Stromal cell of bone marrow (primary cell): ENCODE measurements around the gene CTNNA3.

Experiments used
- DNase-seq: peaks from one replicate; pipeline ENCODE4 v3.0.0-alpha.2; 2012; ENCODE audit warnings: low read depth

Gene CTNNA3

DNA sequence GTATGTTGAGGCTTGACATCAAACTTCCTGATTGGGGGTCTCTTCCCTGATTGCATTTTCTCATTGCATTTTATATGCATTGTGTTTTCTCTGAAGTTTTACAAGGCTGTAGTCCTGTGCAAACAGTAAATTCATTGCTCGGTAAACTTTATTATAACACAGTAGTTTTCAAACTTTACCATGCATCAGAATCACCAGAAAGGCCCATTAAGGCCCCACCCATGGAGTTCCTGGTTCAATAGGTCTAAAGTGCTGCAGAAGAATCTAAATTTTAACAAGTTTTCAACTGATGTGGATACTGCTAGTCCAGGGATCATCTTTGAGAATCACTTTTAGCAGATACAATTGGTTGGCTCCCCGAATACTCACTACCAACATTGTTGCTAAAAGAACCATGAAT is 1404.9 kb downstream of the CTNNA3 start:
- DNase-seq = no peak

DNA sequence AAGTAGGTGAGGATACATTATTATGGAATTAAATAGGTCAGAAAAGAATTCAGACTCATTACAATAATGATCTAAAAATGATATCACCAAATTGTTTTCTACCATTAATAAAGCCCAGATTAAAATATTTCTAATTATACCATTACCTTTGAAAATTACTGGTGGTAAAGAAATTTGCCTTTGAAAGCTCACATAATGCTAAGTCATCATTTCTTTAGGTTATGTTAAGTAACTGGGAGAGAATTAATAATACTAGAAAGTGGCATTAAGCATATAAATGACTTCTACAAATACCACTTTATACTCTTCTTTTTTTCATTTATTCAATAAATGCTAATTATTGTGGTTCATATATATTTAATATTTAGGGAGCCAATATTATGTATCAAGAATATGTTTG is 1411.4 kb downstream of the CTNNA3 start:
- no peak for DNase-seq

GRCh38 chr10:66283874-66284464 is 1412.0 kb downstream of the CTNNA3 start:
- no peak for DNase-seq

GRCh38 chr10:66283064-66283463 is 1412.9 kb downstream of the CTNNA3 start:
- no peak for DNase-seq

DNA sequence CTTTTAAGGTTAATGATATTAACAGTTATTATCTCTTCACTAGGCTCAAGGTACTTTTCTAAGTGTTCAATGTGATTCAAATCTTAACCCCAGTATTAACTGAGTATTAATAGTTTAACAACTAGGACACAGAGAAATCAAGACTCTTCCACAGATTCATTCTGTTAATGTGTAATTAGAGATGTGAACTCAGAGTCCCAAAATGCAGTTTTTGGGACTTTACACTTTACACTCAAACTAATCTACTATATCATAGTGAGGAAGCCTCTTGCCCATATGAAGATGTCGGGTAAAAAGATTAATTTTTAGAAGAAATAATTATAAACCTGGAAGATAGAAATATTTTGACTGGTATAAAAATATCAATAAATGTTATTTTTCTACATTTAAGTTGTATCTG is 1414.7 kb downstream of the CTNNA3 start:
- DNase-seq = no peak

GRCh38 chr10:66277481-66277880 is 1418.5 kb downstream of the CTNNA3 start:
- DNase-seq = no peak

DNA sequence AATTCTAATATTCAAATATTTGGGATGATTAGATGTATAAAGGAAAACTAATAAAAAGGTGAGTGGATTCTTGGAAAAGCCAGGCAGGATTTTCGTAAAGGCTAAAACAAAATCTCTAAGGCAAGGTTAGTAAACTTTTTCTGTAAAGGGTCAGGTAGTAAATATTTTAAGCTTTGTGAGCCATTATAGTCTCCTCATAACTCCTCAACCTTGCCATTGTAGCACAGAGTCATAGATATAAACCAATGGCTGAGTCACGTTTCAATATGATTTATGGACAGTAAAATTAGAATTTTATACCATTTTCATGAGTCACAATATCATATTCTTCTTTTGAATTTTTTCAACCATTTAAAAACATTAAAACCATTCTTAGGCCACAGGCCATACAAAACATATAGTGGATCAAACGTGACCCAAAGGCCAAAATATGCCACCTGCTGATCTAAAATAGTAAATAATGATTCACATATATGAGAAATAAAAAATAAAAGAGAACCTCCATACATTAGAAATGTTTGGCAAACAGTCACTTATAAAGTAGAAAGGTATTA is 1422.0 kb downstream of the CTNNA3 start:
- DNase-seq = no peak

DNA sequence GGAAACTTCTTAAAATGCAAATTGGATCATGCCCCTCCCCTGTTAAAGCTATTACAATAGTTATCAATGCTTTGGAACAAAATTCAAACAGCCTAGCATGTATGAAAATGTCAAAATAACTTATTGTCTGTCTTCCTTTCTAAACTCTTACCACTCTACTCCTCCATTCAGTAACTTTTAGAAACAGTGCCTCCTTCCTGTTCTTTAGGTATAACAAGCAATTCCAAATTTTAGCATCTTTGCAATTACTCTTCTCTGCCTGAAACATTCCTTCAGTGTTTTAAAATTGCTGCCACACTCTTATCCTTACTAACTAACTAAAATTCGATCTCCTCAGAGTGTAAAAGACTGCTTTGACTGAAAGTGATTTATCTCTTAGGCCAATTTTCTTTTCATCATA is 1430.6 kb downstream of the CTNNA3 start:
- no peak for DNase-seq

DNA sequence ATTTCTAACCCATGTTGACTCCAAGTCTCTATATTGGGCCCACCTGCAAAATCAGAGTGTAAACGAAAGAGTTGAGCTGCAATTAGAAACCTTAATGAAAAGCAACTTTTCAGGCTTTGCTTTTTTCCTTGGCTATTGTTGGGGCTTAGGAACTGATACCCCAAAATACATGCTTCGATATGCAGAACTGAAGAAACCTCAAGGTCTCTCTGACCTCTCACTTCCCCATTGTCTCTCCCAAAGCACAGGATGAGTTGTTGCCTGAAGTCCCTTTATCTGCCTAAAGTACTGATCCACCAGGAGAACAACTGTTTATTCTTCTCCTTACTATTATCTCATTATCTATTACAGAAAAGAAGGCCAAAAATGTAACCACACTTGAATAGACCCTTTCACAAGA is 1436.2 kb downstream of the CTNNA3 start:
- no peak for DNase-seq

DNA sequence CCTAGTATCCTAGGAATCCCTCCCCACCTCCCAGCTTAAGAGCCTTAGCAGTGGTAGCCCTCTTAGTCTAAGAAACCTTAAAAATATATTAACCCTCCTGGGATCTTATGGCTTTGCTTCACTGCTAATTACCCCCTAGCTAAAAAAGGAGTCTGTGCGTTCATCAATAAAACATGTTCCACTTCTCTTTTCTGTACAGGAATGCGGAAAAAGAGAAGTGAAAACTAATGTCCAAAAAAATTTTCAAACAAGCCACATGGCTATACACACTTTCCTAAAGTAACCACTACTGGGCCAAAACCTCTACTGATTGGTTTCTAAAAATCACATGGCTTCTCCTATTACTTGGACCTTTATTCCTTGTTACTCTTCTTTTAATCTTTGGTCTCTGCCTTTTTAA is 1437.3 kb downstream of the CTNNA3 start:
- no peak for DNase-seq

DNA sequence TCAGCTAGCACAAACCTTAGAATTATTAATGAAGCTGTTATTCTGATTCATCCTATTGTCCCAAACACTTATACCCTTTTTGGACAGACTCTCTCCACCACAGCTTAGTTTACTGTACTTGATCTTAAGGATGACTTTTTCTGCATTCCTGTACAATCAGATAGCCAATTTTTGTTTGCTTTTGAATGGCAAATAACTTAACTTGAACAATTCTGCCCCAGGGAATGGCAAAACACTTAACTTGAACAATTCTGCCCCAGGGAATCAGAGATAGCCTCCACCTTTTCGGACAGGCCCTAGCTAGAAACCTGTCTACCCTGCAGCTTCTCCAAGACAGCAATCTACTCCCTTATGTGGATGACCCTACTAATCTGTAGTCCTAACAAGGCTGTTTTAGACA is 1438.2 kb downstream of the CTNNA3 start:
- no peak for DNase-seq

GRCh38 chr10:66252986-66253385 is 1443.0 kb downstream of the CTNNA3 start:
- DNase-seq = no peak

GRCh38 chr10:66246177-66246576 is 1449.8 kb downstream of the CTNNA3 start:
- DNase-seq = no peak

- no peak for DNase-seq
Observed at GRCh38 chr10:66244953-66245352, 1451.0 kb downstream of the CTNNA3 start.

- DNase-seq = no peak
Observed at GRCh38 chr10:66242885-66243284, 1453.1 kb downstream of the CTNNA3 start.

DNA sequence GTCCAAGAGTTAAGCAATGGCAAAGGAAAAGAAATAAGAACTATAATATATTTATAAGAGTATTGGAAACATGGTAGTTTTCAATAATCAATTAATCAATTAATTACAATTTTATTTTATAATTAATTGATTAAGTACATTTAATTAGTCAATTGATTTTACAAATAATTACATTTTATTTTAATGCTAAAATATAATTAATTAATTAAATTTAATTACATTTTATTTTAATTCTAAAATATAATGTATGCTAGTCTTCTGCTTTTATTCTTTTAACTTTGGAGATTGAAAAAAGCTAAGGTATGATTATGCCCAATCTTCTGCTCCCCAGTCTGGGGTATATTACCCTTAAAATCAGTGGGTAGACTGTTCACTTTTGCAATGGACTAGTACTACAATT is 1456.9 kb downstream of the CTNNA3 start:
- DNase-seq = no peak

DNA sequence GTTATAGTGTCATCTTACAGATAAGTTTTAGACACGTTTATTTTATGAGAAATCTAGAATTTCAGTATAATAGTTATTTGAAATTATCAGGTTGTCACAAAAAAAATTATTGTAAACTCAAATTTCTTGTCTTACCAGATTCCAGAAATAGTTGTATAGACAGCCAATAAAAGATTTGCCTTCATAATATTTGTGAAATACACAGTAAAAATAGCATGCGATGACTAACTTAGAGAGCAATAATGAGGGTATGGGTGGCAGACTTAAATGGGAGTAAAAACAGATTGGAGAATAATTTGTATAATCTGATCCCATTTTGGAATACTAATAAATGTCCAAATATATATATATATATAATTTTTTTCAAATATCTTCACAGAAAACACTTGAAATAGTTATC is 1457.7 kb downstream of the CTNNA3 start:
- DNase-seq = no peak

DNA sequence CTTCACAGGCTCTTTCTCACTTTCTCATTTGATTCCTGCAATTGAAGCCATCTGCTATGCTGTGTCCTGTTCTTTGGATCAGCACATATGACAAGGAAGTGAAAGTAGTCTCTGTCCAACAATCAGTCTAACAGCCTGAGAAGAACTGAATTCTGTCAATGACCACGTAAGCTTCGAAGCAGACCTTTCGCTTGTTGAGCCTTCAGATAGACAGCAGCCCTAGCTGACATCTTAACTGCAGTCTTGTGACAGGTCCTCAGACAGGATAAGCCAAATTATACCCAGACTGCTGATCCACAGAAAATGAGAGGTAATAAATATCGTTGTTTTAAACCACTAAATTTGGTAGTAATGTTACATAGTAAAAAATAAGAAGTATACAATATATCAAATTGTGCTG is 1461.1 kb downstream of the CTNNA3 start:
- DNase-seq = no peak

GRCh38 chr10:66228887-66229286 is 1467.1 kb downstream of the CTNNA3 start:
- DNase-seq = no peak

- DNase-seq = no peak
Observed at GRCh38 chr10:66223656-66224055, 1472.3 kb downstream of the CTNNA3 start.

DNA sequence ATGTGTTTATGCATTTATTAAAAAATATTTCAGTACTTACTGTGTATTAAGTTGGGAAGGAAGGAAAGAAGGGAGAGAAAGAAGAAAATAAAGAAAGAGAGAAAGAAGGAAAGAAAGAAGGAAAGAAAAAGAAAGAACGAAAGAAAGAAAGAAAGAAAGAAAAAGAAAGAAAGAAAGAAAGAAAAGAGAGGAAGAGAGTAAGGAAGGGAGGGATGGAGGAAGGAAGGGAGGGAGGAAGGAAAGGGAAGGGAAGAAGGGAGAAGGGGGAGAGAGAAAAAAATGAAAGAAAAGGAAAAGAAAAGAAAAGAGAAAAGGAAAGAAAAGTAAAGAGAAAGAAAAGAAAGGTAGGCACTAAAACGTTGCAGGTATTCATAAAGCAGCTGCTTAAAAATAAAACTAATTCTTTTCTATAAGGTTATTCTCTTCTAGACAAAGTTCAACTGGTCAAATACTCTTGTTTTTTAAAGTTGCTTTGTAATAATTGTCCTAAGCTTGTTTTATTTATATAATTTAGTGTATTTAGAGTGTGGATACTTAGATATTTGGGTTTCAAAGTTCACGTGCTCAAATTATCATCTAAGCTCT is 1473.4 kb downstream of the CTNNA3 start:
- DNase-seq = no peak

GRCh38 chr10:66218981-66219587 is 1476.9 kb downstream of the CTNNA3 start:
- DNase-seq = no peak

DNA sequence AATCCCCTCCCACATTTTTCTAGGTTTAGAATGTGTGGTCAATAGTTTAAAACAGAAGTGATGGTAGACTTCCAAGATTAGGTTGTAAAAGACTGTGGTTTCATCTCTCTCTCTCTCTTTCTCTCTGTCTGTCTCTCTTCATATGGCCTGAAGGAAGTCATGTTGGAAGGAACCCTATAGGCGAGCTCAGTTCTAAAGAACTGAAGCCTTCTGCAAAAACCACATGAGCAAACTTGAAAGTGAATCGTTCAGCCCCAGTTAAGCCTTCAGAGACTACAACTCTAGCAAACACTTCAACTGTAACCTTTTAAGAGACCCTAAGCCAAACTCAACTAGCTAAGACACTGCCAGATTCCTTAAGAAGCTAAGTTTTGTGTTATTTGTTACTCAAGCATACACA is 1477.7 kb downstream of the CTNNA3 start:
- DNase-seq = no peak

- DNase-seq = no peak
Observed at GRCh38 chr10:66215920-66216319, 1480.1 kb downstream of the CTNNA3 start.
